Caco-2 (cell line): ENCODE results near the gene CLEC4M. TPM values are rescaled to one million over a fixed set of nuclear protein-coding genes. Genes with fewer than 3 reads are reported as not detected.
"Not testable (repeated sequence)": the region's sequence is repeated elsewhere in the genome, so short reads cannot be mapped to it uniquely, and the experiment has no call there.

Experiments
- BruUV-seq: library from RNA; stranded (reverse); fragments of 400-500 nt; replicated peaks from 2 replicates; lab custom pipeline; 2021; lab: Mats Ljungman, UMichigan
- CTCF ChIA-PET: fragments of 300-600 bp; sonication (Branson Sonifier 250); formaldehyde crosslinking; loops from one replicate; lab custom pipeline; 2022; ENCODE audit warnings: antibody characterized with exemption; lab: Charles Lee
- POLR2A ChIA-PET: fragments of 300-600 bp; sonication (Branson Sonifier 250); formaldehyde crosslinking; loops from one replicate; lab custom pipeline; 2022; ENCODE audit warnings: antibody characterized with exemption; lab: Charles Lee
- DNase-seq, 2 experiments: peaks; one replicate each; pipeline versions ENCODE4 v3.0.0 to v3.0.0-alpha.2; 2020 to 2022
- H3K27me3 ChIP-seq: replicated peaks from 2 replicates; pipeline ENCODE4 v1.6.0; 2011; ENCODE audit warnings: low read length; ENCODE audit not compliant: control insufficient read depth, insufficient read depth
- H3K36me3 ChIP-seq: 2 replicates; pipeline ENCODE4 v1.5.1; 2011; ENCODE audit warnings: low read length; ENCODE audit not compliant: control insufficient read depth, insufficient read depth
- H3K4me1 ChIP-seq: fragments of 250-450 bp; sonication (Bioruptor Pico); 2 replicates; pipeline ENCODE4 v1.5.1; 2020; ENCODE audit warnings: mild to moderate bottlenecking
- H3K4me3 ChIP-seq: 2 replicates; pipeline ENCODE4 v1.5.1; 2011; ENCODE audit warnings: low read depth, mild to moderate bottlenecking, control low read depth, low read length
- H3K9me3 ChIP-seq: fragments of 250-450 bp; sonication (Bioruptor Pico); 2 replicates; pipeline ENCODE4 v1.5.1; 2020; ENCODE audit warnings: mild to moderate bottlenecking, moderate library complexity
- H3K27ac Mint-ChIP-seq: one replicate; pipeline ENCODE4 v1.8.0; 2022; ENCODE audit warnings: mixed read lengths; ENCODE audit not compliant: unreplicated experiment
- H3K27me3 Mint-ChIP-seq: one replicate; pipeline ENCODE4 v1.8.0; 2022; ENCODE audit warnings: mixed read lengths; ENCODE audit not compliant: insufficient read depth, unreplicated experiment
- H3K36me3 Mint-ChIP-seq: one replicate; pipeline ENCODE4 v1.8.0; 2022; ENCODE audit warnings: mild to moderate bottlenecking, mixed read lengths; ENCODE audit not compliant: insufficient read depth, unreplicated experiment
- H3K4me1 Mint-ChIP-seq: one replicate; pipeline ENCODE4 v1.8.0; 2022; ENCODE audit warnings: low read depth, mixed read lengths; ENCODE audit not compliant: unreplicated experiment
- H3K4me3 Mint-ChIP-seq: one replicate; pipeline ENCODE4 v1.8.0; 2022; ENCODE audit warnings: mild to moderate bottlenecking, moderate library complexity, mixed read lengths; ENCODE audit not compliant: unreplicated experiment
- H3K9me3 Mint-ChIP-seq: one replicate; pipeline ENCODE4 v1.8.0; 2022; ENCODE audit warnings: mixed read lengths; ENCODE audit not compliant: unreplicated experiment
- intact Hi-C: fragments of 100-400 bp; cut with micrococcal nuclease; formaldehyde crosslinking; loops from one replicate; pipeline ENCODE4 v1.10.0; 2022; ENCODE audit not compliant: unreplicated experiment
- total RNA-seq: library from RNA; stranded (reverse); gene quantifications from 2 replicates; pipeline ENCODE4 v1.2.3, GENCODE V29; 2022
- TF ChIP-seq, protein P1 (sequence below), 2 experiments: fragments of 200-600 bp in 1 of 2; IDR thresholded peaks; 1 replicate in 1 of 2; 2 replicates in 1 of 2; pipeline versions ENCODE4 v1.5.1 to v1.8.0; 2011 to 2022; ENCODE audit warnings: antibody characterized with exemption in 1 of 2, control low read depth in 1 of 2, inconsistent platforms in 1 of 2, low read depth in 1 of 2, low read length in 1 of 2, mild to moderate bottlenecking in 1 of 2, moderate library complexity in 1 of 2; ENCODE audit not compliant: insufficient read depth in 1 of 2, severe bottlenecking in 1 of 2, unreplicated experiment in 1 of 2

CLEC4M gene
- total RNA-seq, 1 experiment from 2014 or later: not detected

DNA sequence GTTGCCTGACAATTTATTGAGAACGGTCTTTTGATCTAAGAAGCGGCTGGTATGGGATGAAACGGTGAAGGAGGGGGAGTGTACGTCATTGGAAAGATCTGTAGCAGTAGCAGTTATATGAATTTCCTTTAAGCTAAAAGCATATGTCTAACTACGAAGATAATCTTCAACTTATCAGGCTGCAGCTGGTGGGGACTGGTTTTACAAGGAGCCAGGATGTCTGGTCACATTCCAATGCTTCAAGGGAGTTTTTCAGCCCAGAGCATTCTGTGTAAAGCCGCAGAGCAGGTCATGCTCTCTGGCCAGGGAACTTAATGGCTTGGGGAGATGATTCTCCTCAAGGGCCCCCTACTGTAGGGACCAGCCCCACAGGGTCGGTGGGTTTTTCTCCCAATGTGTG is 29.2 kb downstream of the CLEC4M start:
- H3K27me3 Mint-ChIP-seq: no peaks in the 10 kb centered on the region
- intact Hi-C loops: loop anchor here (1.0 kb wide), 1 partner anchor 8 kb away; no protein-coding TSS in a partner anchor
- H3K27ac Mint-ChIP-seq: peak overlapping the region; percentile 90
- Histone ChIP-seq H3K36me3 (no peaks in the 10 kb centered on the region), H3K4me3 (no peak overlapping the region), H3K9me3 (peaks cover 8% of the 10 kb centered on the region; the same call in 1 of the 2 replicates), H3K27me3 (no peaks in the 10 kb centered on the region), H3K4me1 (peaks cover 15% of the 10 kb centered on the region)
- ChIA-PET POLR2A (no interaction called here), CTCF (interaction anchor here (1.0 to 2.0 kb wide), 2 partner anchors 9 to 224 kb away, joined by 4 to 7 read pairs; no protein-coding TSS in a partner anchor)
- peaks cover 11% of the 10 kb centered on the region for H3K36me3 Mint-ChIP-seq
- TF ChIP-seq, protein P1, sequence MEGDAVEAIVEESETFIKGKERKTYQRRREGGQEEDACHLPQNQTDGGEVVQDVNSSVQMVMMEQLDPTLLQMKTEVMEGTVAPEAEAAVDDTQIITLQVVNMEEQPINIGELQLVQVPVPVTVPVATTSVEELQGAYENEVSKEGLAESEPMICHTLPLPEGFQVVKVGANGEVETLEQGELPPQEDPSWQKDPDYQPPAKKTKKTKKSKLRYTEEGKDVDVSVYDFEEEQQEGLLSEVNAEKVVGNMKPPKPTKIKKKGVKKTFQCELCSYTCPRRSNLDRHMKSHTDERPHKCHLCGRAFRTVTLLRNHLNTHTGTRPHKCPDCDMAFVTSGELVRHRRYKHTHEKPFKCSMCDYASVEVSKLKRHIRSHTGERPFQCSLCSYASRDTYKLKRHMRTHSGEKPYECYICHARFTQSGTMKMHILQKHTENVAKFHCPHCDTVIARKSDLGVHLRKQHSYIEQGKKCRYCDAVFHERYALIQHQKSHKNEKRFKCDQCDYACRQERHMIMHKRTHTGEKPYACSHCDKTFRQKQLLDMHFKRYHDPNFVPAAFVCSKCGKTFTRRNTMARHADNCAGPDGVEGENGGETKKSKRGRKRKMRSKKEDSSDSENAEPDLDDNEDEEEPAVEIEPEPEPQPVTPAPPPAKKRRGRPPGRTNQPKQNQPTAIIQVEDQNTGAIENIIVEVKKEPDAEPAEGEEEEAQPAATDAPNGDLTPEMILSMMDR (IDR thresholded peaks at IDR 0.05; ENCODE audit: insufficient read depth in 1 of 2, low read depth in 1 of 2, low read length in 1 of 2, severe bottlenecking in 1 of 2, unreplicated experiment in 1 of 2): no peak
- H3K9me3 Mint-ChIP-seq: peaks cover 5% of the 10 kb centered on the region
- H3K4me3 Mint-ChIP-seq: peak overlapping the region; percentile 39
- no TSS peak for BruUV-seq
- DNase-seq: peak; percentile 78
- peaks cover 15% of the 10 kb centered on the region for H3K4me1 Mint-ChIP-seq

DNA sequence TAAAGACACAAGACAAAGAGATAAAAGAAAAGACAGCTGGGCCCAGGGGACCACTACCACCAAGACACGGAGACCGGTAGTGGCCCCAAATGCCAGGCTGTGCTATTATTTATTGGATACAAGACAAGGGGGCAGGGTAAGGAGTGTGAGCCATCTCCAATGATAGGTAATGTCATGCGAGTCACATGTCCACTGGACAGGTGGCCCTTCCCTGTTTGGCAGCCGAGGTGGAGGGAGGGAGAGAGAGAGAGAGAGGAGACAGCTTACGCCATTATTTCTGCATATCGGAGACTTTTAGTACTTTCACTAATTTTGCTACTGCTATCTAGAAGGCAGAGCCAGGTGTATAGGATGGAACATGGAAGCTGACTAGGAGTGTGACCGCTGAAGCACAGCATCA is 29.7 kb downstream of the CLEC4M start:
- BruUV-seq, H3K27me3 ChIP-seq, POLR2A ChIA-PET, H3K4me3 ChIP-seq, H3K9me3 ChIP-seq, H3K27me3 Mint-ChIP-seq, DNase-seq, H3K36me3 ChIP-seq, H3K9me3 Mint-ChIP-seq: not testable (repeated sequence)
- CTCF ChIA-PET: interaction anchor here (1.0 to 2.0 kb wide), 2 partner anchors 9 to 224 kb away, joined by 4 to 7 read pairs; no protein-coding TSS in a partner anchor
- H3K36me3 Mint-ChIP-seq: peaks cover 11% of the 10 kb centered on the region
- intact Hi-C loops: loop anchor here (1.0 kb wide), 1 partner anchor 8 kb away; no protein-coding TSS in a partner anchor
- peak overlapping the region; percentile 39 for H3K4me3 Mint-ChIP-seq
- peak overlapping the region; percentile 90 for H3K27ac Mint-ChIP-seq
- H3K4me1 Mint-ChIP-seq: peaks cover 12% of the 10 kb centered on the region
- H3K4me1 ChIP-seq: peaks cover 15% of the 10 kb centered on the region

DNA sequence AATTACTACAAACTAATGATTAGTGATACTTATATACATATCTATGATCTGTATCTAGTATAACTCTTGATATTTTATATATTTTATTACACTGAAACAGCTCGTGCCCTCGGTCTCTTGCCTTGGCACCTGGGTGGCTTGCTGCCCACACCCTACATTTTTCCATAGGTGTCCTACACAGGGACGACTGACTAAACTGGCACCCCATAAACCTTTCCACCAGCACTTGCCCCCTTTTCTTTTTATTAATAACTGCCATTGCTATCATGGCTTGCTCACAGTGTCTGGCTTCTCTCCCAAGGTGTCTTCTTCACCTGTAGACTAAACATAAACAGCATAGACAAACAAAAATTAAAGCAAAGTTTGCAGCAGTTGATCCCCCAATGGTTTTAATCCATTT is 30.4 kb downstream of the CLEC4M start:
- ChIA-PET CTCF (no interaction called here), POLR2A (no interaction called here)
- Histone ChIP-seq H3K36me3 (no peaks in the 10 kb centered on the region), H3K4me3 (no peak overlapping the region), H3K27me3 (no peaks in the 10 kb centered on the region), H3K4me1 (peaks cover 15% of the 10 kb centered on the region), H3K9me3 (peaks cover 8% of the 10 kb centered on the region; the same call in 1 of the 2 replicates)
- DNase-seq: no peak
- Mint-ChIP-seq H3K36me3 (peaks cover 11% of the 10 kb centered on the region), H3K4me1 (peaks cover 12% of the 10 kb centered on the region), H3K9me3 (peaks cover 9% of the 10 kb centered on the region), H3K27ac (no peak overlapping the region), H3K4me3 (no peak overlapping the region), H3K27me3 (no peaks in the 10 kb centered on the region)
- intact Hi-C loops: no loop called here
- TF ChIP-seq, protein P1 (IDR thresholded peaks at IDR 0.05; ENCODE audit: insufficient read depth in 1 of 2, low read depth in 1 of 2, low read length in 1 of 2, severe bottlenecking in 1 of 2, unreplicated experiment in 1 of 2): no peak
- no TSS peak for BruUV-seq
